ENCODE data around the gene G2E3. TPM values are rescaled to one million over a fixed set of nuclear protein-coding genes. Genes with fewer than 3 reads are reported as not detected.

G2E3 gene
- total and polyA plus RNA-seq, 3 experiments from 2014 or later: 17.3 to 19.1 (median 18.2) TPM

- Mint-ChIP-seq H3K36me3 (peaks cover 0 to 7% (median 3%) of the 10 kb centered on the region in 3 donors), H3K27ac (no peak overlapping the region), H3K27me3 (peaks cover 9 to 39% of the 10 kb centered on the region in 2 donors), H3K9me3 (no peaks in the 10 kb centered on the region), H3K4me3 (no peak overlapping the region), H3K4me1 (no peaks in the 10 kb centered on the region)
- Histone ChIP-seq H3K27ac (ENCODE audit: low read depth, low read length) (no peak overlapping the region), H3K36me3 (ENCODE audit: insufficient read depth, low read length) (no peaks in the 10 kb centered on the region), H3K4me3 (ENCODE audit: low read length) (no peak overlapping the region), H3K27me3 (ENCODE audit: insufficient read depth, low read length, poor library complexity, severe bottlenecking) (peaks cover 5% of the 10 kb centered on the region), H3K9me3 (ENCODE audit: low read length) (no peaks in the 10 kb centered on the region), H3K4me1 (ENCODE audit: insufficient read depth, low read length) (no peaks in the 10 kb centered on the region)
- no peak for DNase-seq
- POLR2A ChIA-PET: no interaction called here
- CTCF ChIA-PET: no interaction called here
These were observed 8.6 kb upstream of the G2E3 start for GRCh38 chr14:30550335-30550734.

DNA sequence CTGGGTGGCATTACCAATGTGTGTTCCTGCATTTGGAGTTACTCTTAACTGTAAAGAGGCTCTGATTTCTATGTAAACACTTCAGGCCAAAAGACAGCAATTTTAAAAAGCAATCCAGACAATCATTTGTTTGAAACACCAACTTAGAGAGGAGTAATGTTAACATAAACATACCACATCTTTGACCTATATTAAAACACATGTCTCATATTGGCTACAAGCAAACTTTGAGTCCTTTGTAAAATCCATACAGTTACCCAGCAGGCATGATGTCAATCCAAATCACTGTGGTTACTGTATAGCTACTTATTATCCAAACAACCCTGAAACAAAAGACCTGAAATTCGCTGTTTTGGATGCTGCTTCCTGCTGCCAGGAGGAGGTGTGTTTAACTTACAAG lies 7.5 kb upstream of the G2E3 start:
- Mint-ChIP-seq H3K9me3 (no peaks in the 10 kb centered on the region), H3K4me1 (no peaks in the 10 kb centered on the region), H3K27me3 (peaks cover 9 to 39% of the 10 kb centered on the region in 2 donors), H3K4me3 (no peak overlapping the region), H3K36me3 (peaks cover 0 to 7% (median 3%) of the 10 kb centered on the region in 3 donors), H3K27ac (no peak overlapping the region)
- ChIA-PET POLR2A (no interaction called here), CTCF (no interaction called here)
- Histone ChIP-seq H3K27ac (ENCODE audit: low read depth, low read length) (no peak overlapping the region), H3K4me3 (ENCODE audit: low read length) (no peak overlapping the region), H3K9me3 (ENCODE audit: low read length) (no peaks in the 10 kb centered on the region), H3K36me3 (ENCODE audit: insufficient read depth, low read length) (no peaks in the 10 kb centered on the region), H3K27me3 (ENCODE audit: insufficient read depth, low read length, poor library complexity, severe bottlenecking) (peaks cover 5% of the 10 kb centered on the region), H3K4me1 (ENCODE audit: insufficient read depth, low read length) (no peaks in the 10 kb centered on the region)
- no peak for DNase-seq

DNA sequence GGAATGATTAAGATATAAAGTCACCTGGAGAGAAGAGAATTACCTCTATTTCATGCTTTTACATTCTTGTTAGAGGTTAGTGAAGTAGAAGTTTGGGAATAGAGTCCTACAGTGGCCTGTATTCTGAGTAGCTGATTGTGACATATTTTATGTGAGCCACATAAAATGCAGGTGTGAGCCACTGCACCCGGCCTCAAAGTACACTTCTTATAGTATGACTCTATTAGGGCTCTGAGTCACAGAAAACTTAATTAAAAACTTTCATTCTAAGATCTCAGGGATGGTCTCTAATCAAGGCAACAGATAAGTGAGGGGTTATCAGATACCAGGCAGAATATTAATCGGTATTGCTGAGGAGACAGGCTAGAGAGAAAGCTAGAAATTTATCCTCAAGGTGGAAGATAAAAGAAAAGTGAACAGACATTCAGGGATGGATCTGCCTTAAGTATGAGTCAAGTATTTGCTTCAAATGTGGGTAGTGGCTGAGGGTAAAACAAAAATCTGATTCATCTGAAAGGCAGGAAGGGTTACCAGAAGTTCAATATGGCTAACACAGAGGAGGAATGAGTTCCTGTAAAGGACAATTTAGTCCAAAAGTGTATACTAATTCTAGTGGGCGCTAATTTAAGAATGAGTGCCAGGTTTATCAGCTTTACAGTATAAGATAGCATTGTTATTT lies 5.5 kb upstream of the G2E3 start:
- H3K9me3 Mint-ChIP-seq: no peaks in the 10 kb centered on the region
- DNase-seq: no peak
- Histone ChIP-seq H3K9me3 (ENCODE audit: low read length) (no peaks in the 10 kb centered on the region), H3K36me3 (ENCODE audit: insufficient read depth, low read length) (no peaks in the 10 kb centered on the region), H3K27ac (ENCODE audit: low read depth, low read length) (no peak overlapping the region), H3K4me3 (ENCODE audit: low read length) (no peak overlapping the region), H3K27me3 (ENCODE audit: insufficient read depth, low read length, poor library complexity, severe bottlenecking) (peaks cover 5% of the 10 kb centered on the region), H3K4me1 (ENCODE audit: insufficient read depth, low read length) (peaks cover 4% of the 10 kb centered on the region)
- peaks cover 0 to 1% (median 0%) of the 10 kb centered on the region in 3 donors for H3K36me3 Mint-ChIP-seq
- peaks cover 3 to 4% (median 4%) of the 10 kb centered on the region in 3 donors for H3K4me1 Mint-ChIP-seq
- peak overlapping the region in 1 of 8 donors; percentile 1 for H3K27ac Mint-ChIP-seq
- POLR2A ChIA-PET: no interaction called here
- no peak overlapping the region for H3K4me3 Mint-ChIP-seq
- H3K27me3 Mint-ChIP-seq: peaks cover 6 to 30% of the 10 kb centered on the region in 2 donors
- CTCF ChIA-PET: no interaction called here

GRCh38 chr14:30558362-30558674 lies 640 bp upstream of the G2E3 start:
- H3K4me3 ChIP-seq (ENCODE audit: low read length): peak overlapping the region; percentile 90
- no peaks in the 10 kb centered on the region for H3K36me3 ChIP-seq (ENCODE audit: insufficient read depth, low read length)
- no peaks in the 10 kb centered on the region for H3K9me3 ChIP-seq (ENCODE audit: low read length)
- H3K27ac ChIP-seq (ENCODE audit: low read depth, low read length): peak overlapping the region; percentile 84
- CTCF ChIA-PET: no interaction called here
- POLR2A ChIA-PET: interaction anchor here (1.0 to 1.5 kb wide), 2 partner anchors 64 to 468 kb away, joined by 3 to 5 read pairs; partner anchors contain the start of genes SCFD1 and STRN3
- no peaks in the 10 kb centered on the region for H3K27me3 Mint-ChIP-seq
- peaks cover 17% of the 10 kb centered on the region for H3K4me1 ChIP-seq (ENCODE audit: insufficient read depth, low read length)
- peaks cover 0 to 19% (median 8%) of the 10 kb centered on the region in 3 donors for H3K36me3 Mint-ChIP-seq
- H3K9me3 Mint-ChIP-seq: no peaks in the 10 kb centered on the region
- peak overlapping the region; percentile 94 to 99 (median 99) for H3K27ac Mint-ChIP-seq
- H3K27me3 ChIP-seq (ENCODE audit: insufficient read depth, low read length, poor library complexity, severe bottlenecking): no peaks in the 10 kb centered on the region
- DNase-seq: no peak
- peaks cover 31 to 38% (median 34%) of the 10 kb centered on the region in 3 donors for H3K4me1 Mint-ChIP-seq
- H3K4me3 Mint-ChIP-seq: peak overlapping the region; percentile 96 to 100 (median 100)

GRCh38 chr14:30559638-30560091 lies 707 bp downstream of the G2E3 start:
- DNase-seq: no peak
- CTCF ChIA-PET: no interaction called here
- Mint-ChIP-seq H3K4me3 (peak overlapping the region; percentile 96 to 100 (median 100)), H3K4me1 (peaks cover 36 to 50% (median 47%) of the 10 kb centered on the region in 3 donors), H3K9me3 (no peaks in the 10 kb centered on the region), H3K36me3 (peaks cover 0 to 25% (median 8%) of the 10 kb centered on the region in 3 donors), H3K27ac (peak overlapping the region; percentile 94 to 99 (median 99)), H3K27me3 (no peaks in the 10 kb centered on the region)
- Histone ChIP-seq H3K27me3 (ENCODE audit: insufficient read depth, low read length, poor library complexity, severe bottlenecking) (no peaks in the 10 kb centered on the region), H3K27ac (ENCODE audit: low read depth, low read length) (peak overlapping the region; percentile 84), H3K4me3 (ENCODE audit: low read length) (peak overlapping the region; percentile 90), H3K9me3 (ENCODE audit: low read length) (no peaks in the 10 kb centered on the region), H3K36me3 (ENCODE audit: insufficient read depth, low read length) (no peaks in the 10 kb centered on the region), H3K4me1 (ENCODE audit: insufficient read depth, low read length) (peaks cover 18% of the 10 kb centered on the region)
- POLR2A ChIA-PET: interaction anchor here (1.5 kb wide), 1 partner anchor 63 kb away, joined by 5 read pairs; the partner anchor contains the start of gene SCFD1

DNA sequence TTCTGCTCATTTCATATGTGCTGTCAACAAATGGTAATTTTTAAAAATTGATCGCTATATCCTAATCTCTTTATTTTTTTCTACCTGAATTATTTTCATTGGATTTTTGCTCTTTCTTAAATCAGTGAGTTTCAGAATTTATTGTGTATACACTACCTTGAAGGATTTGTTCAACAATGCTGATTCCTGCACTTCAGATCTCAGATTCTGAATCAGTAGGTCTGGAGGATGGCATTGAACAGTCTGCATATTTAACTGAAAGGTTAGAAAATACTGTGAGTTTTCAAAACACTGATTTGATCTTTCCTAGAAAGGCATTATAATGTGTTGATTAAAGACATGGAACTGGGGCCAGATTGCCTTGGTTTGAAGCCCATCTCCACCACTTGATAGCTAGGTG lies 1.6 kb downstream of the G2E3 start:
- no peaks in the 10 kb centered on the region for H3K27me3 Mint-ChIP-seq
- DNase-seq: no peak
- H3K9me3 Mint-ChIP-seq: no peaks in the 10 kb centered on the region
- peaks cover 0 to 26% (median 8%) of the 10 kb centered on the region in 3 donors for H3K36me3 Mint-ChIP-seq
- H3K4me1 Mint-ChIP-seq: peaks cover 42 to 59% (median 56%) of the 10 kb centered on the region in 3 donors
- H3K9me3 ChIP-seq (ENCODE audit: low read length): no peaks in the 10 kb centered on the region
- POLR2A ChIA-PET: interaction anchor here (0.5 kb wide), 1 partner anchor 16 kb away, joined by 5 read pairs; no protein-coding TSS in a partner anchor
- H3K4me3 ChIP-seq (ENCODE audit: low read length): no peak overlapping the region
- no peak overlapping the region for H3K27ac ChIP-seq (ENCODE audit: low read depth, low read length)
- no peaks in the 10 kb centered on the region for H3K27me3 ChIP-seq (ENCODE audit: insufficient read depth, low read length, poor library complexity, severe bottlenecking)
- CTCF ChIA-PET: no interaction called here
- peaks cover 18% of the 10 kb centered on the region for H3K4me1 ChIP-seq (ENCODE audit: insufficient read depth, low read length)
- H3K36me3 ChIP-seq (ENCODE audit: insufficient read depth, low read length): no peaks in the 10 kb centered on the region
- H3K4me3 Mint-ChIP-seq: peak overlapping the region; percentile 64 to 96 (median 75)
- H3K27ac Mint-ChIP-seq: peak overlapping the region in 5 of 8 donors; percentile 4 to 63 (median 43)

GRCh38 chr14:30564235-30564867 lies 5.4 kb downstream of the G2E3 start:
- Mint-ChIP-seq H3K27ac (peak overlapping the region in 2 of 8 donors; percentile 15 to 54), H3K9me3 (no peaks in the 10 kb centered on the region), H3K36me3 (peaks cover 0 to 22% (median 10%) of the 10 kb centered on the region in 3 donors), H3K27me3 (no peaks in the 10 kb centered on the region), H3K4me1 (peaks cover 67 to 90% (median 84%) of the 10 kb centered on the region in 3 donors), H3K4me3 (peak overlapping the region in 3 of 7 donors; percentile 15 to 22 (median 16))
- H3K9me3 ChIP-seq (ENCODE audit: low read length): no peaks in the 10 kb centered on the region
- H3K27ac ChIP-seq (ENCODE audit: low read depth, low read length): no peak overlapping the region
- H3K27me3 ChIP-seq (ENCODE audit: insufficient read depth, low read length, poor library complexity, severe bottlenecking): no peaks in the 10 kb centered on the region
- ChIA-PET CTCF (no interaction called here), POLR2A (no interaction called here)
- H3K4me3 ChIP-seq (ENCODE audit: low read length): no peak overlapping the region
- no peaks in the 10 kb centered on the region for H3K36me3 ChIP-seq (ENCODE audit: insufficient read depth, low read length)
- no peak for DNase-seq
- H3K4me1 ChIP-seq (ENCODE audit: insufficient read depth, low read length): peaks cover 21% of the 10 kb centered on the region

- DNase-seq: no peak
- ChIA-PET CTCF (no interaction called here), POLR2A (no interaction called here)
- H3K9me3 ChIP-seq (ENCODE audit: low read length): no peaks in the 10 kb centered on the region
- Mint-ChIP-seq H3K27ac (peak overlapping the region in 1 of 8 donors; percentile 15), H3K27me3 (no peaks in the 10 kb centered on the region), H3K4me3 (peak overlapping the region in 1 of 7 donors; percentile 16), H3K36me3 (peaks cover 0 to 18% (median 10%) of the 10 kb centered on the region in 3 donors), H3K4me1 (peaks cover 71 to 90% (median 89%) of the 10 kb centered on the region in 3 donors), H3K9me3 (no peaks in the 10 kb centered on the region)
- H3K27ac ChIP-seq (ENCODE audit: low read depth, low read length): no peak overlapping the region
- H3K4me3 ChIP-seq (ENCODE audit: low read length): no peak overlapping the region
- peaks cover 26% of the 10 kb centered on the region for H3K4me1 ChIP-seq (ENCODE audit: insufficient read depth, low read length)
- no peaks in the 10 kb centered on the region for H3K27me3 ChIP-seq (ENCODE audit: insufficient read depth, low read length, poor library complexity, severe bottlenecking)
- no peaks in the 10 kb centered on the region for H3K36me3 ChIP-seq (ENCODE audit: insufficient read depth, low read length)
These were observed 5.9 kb downstream of the G2E3 start for GRCh38 chr14:30564868-30565248.
